Hepatic stellate cell (primary cell): ENCODE data around the gene RPS14.
"Not testable (repeated sequence)": the region's sequence is repeated elsewhere in the genome, so short reads cannot be mapped to it uniquely, and the experiment has no call there.

ENCODE experiments used
- DNase-seq: peaks from one replicate; pipeline ENCODE4 v3.0.0; 2011; ENCODE audit warnings: low spot score

Gene RPS14

DNA sequence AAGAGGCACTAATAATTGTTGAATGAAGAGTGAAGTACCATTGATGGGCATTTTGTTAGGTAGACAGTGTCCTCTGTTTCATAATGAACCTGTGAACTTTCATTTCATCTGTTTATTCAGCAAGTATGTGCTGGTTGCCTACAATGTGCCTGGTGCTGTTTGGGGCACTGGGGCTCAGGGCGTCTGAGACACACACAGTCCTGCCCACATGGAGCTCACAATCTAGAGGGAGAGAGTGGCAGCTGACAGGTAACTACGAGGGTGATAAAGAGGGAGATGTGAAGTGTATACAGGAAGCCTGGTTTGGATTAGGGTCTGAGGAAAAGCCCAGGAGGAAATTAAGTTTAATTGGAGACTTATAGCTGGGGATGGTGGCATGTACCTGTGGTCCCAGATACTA lies 29.9 kb upstream of the RPS14 start:
- DNase-seq, result no peak

GRCh38 chr5:150476568-150476967 lies 27.0 kb upstream of the RPS14 start:
- DNase-seq, result not testable (repeated sequence)

- no peak for DNase-seq
These were observed 24.3 kb upstream of the RPS14 start for GRCh38 chr5:150473673-150474358.

GRCh38 chr5:150469718-150470469 lies 20.4 kb upstream of the RPS14 start:
- peak; percentile 75 for DNase-seq

DNA sequence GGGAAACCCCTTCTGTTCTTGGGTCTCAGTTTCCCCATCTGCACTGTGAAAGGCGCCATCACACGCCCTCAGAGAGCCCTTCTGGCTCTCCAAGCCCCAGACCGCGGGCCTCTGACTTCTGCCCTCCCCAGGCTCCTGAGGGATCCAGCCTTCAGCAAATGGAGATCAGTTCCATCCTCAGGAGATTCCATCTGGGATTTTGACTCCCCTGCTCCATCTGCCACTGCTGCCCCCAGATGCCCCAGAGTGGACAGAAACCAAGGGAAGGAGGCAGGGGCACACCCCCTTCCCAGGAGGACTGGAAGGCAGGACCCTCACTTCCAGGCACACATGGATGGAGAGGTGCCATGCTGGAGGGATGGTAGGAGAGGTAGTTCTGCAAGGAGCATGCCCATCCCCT lies 18.7 kb upstream of the RPS14 start:
- DNase-seq, result no peak

DNA sequence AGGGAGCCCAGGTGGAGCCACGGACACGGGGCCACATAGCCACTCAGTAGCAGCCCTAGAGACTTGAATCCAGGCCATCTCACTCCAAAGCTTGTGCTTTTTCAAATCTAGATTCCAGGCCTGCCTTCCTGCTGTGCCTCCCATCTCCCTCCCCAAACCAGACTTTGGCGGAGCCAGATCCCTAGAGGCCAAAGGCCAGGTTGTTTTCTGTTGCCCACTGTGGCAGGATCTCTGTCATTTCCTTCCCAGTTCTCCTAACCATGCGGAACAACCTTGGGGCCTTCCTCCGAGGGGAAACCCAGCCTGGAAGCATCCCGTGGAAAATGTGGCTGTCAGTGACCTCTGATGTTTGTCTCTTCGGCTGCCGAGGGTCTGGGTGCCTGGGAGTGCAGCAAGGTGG lies 16.4 kb upstream of the RPS14 start:
- no peak for DNase-seq

DNA sequence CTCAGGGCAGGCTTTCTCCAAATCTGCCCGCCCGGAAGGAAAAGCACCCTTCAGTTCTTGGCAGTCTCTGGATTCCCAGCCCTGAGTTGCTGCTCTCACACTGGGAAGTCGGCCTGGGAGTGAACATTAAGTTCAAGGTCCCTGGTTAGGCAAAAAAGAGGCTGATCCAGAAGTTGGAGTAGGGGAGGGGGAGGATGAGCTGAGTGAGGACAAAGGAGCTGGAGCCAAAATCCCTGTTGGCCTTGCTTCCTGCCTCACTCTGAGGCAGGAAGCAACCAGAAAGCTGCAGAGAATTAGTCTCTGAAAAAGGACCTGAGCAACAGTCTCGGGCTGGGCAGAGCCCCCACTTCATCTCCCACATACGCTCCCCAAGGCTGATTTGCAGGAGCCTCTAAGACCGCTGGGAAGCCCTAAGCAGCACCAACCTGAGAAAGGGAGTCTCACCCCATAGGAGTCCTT lies 15.0 kb upstream of the RPS14 start:
- DNase-seq, result no peak

DNA sequence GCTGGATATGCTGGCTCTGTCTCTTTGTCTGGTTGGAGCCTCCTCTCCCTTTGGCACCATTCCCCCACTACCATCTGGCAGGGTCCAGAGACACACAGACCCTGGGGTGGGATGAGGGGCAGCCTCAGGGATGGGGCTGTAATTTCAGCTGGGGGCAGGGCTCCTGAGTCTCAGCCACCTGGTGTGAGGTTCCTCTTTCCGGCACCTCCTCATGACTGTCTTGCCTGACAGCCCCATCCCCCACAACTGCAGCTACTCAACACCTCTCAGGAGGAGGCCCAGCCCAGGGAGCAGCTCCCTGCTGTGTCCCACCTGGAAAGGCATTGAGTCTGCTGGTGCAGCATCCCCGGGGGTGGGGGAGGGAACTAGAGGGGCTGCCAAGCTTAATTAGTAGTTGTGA lies 11.7 kb upstream of the RPS14 start:
- no peak for DNase-seq

DNA sequence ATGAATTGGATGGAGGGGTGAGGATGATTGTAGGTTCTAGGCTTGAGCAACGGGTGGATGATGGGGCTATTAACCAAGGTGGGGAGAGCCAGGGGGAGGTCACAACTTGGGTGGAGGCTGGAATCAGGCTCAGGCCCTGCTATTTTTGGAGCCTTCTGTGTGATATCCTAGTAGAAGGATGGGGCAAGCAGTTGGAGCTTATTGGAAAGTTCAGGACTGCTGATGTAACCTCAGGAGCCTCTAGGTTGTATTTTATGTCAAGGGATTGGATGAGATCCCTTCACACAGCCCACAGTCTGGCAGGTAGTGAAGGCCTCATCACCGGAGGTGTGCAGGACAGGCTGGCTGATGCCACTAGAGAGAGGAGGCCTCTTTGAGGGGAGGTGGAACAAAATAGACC lies 11.2 kb upstream of the RPS14 start:
- no peak for DNase-seq

DNA sequence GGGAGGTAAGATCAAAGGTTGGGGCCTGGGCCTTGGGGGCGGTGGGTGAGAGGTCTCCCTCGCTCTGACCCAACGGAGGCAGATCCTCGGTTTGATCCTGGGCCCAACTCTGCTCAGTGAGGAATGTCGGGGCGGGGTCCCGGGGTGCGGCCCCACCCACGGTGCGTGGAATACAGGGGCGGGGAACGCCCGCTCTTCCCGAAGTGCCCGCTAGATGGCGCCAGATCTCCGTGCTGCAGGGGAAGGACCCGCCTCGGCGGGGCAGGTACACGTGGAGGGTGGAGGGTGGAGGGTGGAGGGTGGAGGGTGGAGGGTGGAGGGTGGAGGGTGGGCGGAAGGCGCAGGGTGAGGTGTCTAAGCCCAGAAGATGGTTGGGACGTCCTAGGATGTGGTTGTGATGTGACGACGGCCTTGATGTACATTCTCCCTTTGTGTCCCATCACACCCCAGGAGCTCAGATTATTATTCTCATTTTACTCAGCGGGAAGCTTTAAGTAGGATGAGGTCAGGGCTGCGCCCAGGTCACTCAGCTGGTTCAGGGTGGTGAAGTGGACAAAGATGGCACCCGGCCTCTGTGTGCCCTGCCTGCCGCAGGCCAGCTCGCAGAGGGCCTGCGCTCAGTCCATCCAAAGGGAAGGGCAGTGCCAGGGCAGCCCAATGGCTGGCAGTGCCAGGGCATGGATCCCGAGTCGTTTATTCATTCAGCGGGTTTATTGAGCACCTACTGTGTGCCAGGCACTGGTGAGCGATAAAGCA lies 9.4 kb upstream of the RPS14 start:
- DNase-seq, result peak; percentile 78

DNA sequence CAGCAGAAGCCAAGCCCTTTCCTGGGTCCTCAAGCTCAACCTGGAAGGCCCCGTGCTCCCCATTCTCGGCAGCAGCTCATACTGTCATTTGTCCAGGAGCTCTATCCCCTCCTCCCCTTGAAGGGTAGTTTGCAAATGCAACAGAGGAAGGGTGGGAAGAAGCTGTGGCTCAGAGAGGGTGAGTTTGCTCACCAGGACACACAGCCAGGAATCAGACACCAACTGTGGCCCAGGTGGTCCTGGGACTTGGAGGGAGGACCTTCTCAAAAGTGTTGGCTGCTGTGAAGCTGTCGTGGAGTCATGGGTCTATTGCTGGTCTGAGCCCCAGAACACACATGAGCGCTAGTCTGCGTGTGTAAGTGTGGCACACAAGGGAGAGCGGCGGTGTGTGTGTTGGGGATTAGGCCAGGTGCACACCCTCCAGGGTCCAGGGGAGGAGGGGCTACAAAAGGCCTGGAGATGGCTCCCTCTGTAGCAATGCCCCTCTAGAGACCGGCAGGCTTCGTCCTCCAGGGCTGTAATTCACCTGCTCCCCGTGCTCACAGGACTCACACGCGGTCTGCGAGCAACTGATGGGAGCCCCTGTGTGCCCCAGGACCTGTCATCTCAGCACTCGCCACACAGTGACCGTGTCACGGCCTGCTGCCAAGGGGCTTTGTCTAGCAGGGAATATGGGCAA lies 8.2 kb upstream of the RPS14 start:
- DNase-seq, result no peak

DNA sequence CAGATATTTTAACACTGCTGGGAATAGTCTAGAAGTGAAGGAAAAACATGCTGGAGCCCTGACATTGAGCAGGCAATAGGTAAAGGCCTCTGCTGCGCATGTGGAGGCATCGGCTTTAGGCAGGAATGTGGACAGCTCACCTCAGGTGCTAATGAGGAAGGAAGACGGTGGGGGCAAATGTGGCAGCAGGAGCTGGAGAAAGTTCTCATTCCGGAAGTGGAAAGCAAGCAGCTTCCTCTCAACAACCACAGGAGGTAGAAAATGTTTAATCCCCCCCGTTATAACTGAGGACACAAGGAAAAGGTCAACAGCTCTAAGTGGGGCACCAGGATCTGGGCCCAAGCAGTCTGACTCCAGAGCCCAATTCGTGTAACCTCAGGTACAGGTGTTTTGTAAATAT lies 7.6 kb upstream of the RPS14 start:
- DNase-seq, result no peak

- DNase-seq, result no peak
These were observed 5.1 kb upstream of the RPS14 start for GRCh38 chr5:150454492-150455229.

DNA sequence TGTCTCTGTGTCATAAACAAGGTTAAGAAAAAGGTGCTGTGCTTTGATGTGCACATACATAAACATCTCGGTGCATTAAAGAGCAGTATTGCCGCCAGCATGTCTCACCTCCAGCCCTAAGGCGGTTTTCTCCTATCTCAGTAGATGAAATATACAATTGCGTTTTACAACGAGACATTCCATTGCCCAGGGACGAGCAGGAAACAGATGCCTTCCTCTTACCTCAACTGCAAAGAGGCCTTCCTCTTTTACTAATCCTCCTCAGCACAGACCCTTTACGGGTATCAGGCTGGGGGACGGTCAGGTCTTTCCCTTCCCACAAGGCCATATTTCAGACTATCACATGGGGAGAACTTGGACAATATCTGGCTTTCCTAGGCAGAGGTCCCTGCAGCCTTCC lies 4.5 kb upstream of the RPS14 start:
- DNase-seq, result not testable (repeated sequence)

GRCh38 chr5:150452914-150453313 lies 3.4 kb upstream of the RPS14 start:
- no peak for DNase-seq

DNA sequence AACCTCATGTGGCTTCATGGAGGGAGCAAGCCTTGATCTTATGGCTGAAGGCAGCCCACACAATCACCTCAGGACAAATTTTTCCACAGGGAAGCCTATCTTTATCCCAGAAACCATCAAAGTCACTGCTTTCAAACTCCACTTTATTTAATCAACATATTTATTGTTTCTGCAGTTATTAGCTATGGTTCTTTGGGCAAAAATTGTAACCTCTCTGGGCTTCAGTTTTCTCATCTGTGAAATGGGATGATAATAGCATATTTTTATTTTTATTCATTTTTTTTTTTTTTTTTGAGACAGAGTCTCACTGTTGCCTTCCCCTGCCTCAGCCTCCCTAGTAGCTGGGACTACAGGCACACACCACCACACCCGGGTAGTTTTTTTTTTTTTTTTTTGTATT lies 2.1 kb upstream of the RPS14 start:
- no peak for DNase-seq

DNA sequence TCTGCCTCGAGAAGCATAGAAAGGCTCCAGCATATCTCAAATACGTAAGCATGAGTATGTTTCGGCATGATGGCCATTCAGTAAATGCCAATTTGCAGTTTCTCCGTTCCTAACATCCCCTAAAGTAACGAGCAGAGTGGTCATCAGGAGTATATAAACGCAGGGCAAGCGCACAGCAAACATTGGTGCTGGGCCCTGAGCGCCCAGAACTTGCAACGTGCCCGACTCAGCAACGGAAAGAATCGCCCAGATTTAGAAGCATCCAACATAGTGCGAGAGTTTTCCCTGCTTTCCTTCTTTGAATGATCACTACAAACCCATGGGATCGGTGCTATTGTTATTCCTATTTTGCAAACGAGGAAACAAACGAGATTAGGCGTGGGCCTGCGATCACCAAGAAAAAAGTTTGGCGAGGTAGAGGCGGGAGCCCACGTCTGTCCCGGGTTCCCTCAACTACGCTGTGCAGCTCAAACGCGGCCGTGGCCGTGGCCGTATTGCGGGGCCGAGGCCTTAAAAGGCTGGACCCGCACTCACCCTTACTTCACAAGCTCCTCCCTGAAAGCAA lies 505 bp downstream of the RPS14 start:
- DNase-seq, result peak; percentile 64

DNA sequence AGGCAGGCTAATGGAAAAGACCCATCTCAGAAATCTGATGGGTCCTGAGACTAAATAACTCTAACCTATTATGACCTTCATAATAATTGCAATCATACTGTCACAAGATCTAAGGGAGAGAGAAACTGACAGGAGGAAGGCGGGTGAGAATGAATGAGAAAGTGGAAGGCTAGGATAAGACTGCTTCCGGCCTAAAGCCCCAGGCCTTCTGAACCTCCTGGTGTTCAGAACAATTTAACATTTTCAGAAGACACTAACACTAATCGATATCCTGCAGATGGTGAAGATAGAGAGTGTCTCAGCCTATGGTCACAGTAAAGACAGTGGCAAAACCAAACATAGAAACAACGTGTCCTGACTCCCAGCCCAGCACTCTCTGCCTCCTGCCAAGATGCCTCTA lies 1.2 kb downstream of the RPS14 start:
- DNase-seq, result no peak

- DNase-seq, result no peak
These were observed 2.4 kb downstream of the RPS14 start for GRCh38 chr5:150447188-150447587.

GRCh38 chr5:150446583-150446982 lies 3.0 kb downstream of the RPS14 start:
- DNase-seq, result no peak

DNA sequence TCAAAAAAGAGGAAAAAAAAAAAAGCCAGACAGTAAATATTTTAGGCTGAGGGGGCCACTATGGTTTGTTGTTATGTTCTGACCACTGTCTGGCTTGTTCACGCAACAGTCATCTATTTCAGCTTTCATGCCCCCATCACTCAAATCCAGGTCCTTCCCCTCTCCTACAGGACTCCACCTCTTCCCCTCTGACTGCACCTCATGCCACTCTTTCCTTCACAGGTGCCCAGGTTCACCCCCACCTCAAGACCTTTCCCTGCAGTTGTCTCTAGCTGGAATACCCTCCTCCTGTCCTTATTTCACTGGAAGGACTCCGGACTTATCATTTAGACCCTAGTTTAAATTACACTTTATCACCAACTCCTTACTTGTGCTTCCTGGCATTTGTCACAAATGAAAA lies 3.5 kb downstream of the RPS14 start:
- DNase-seq, result no peak
